ENCODE data around the gene TIAM1.

TIAM1 gene

GRCh38 chr21:31141389-31142000, 202.6 kb downstream of the TIAM1 start:
- DNase-seq, result no peak

- no peak for DNase-seq
These were observed 203.4 kb downstream of the TIAM1 start for GRCh38 chr21:31140676-31141075.

- no peak for DNase-seq
These were observed 204.0 kb downstream of the TIAM1 start for GRCh38 chr21:31140025-31140424.

GRCh38 chr21:31137960-31138359, 206.1 kb downstream of the TIAM1 start:
- no peak for DNase-seq

- peak in 12 of 56 donors; percentile 20 to 71 (median 36) for DNase-seq
These were observed 207.2 kb downstream of the TIAM1 start for GRCh38 chr21:31136891-31137290.

- DNase-seq, result peak in 2 of 56 donors; percentile 11 to 19
These were observed 208.4 kb downstream of the TIAM1 start for GRCh38 chr21:31135531-31136184.

GRCh38 chr21:31133243-31133830, 210.7 kb downstream of the TIAM1 start:
- no peak for DNase-seq

- peak in 3 of 56 donors; percentile 18 to 46 (median 23) for DNase-seq
These were observed 211.4 kb downstream of the TIAM1 start for GRCh38 chr21:31132574-31133242.

- no peak for DNase-seq
These were observed 213.2 kb downstream of the TIAM1 start for GRCh38 chr21:31130821-31131220.

- no peak for DNase-seq
These were observed 215.8 kb downstream of the TIAM1 start for GRCh38 chr21:31128234-31128633.

GRCh38 chr21:31124010-31124409, 220.1 kb downstream of the TIAM1 start:
- peak in 2 of 56 donors; percentile 17 to 28 for DNase-seq

- no peak for DNase-seq
These were observed 224.9 kb downstream of the TIAM1 start for GRCh38 chr21:31119199-31119598.

GRCh38 chr21:31117128-31117916, 226.7 kb downstream of the TIAM1 start:
- DNase-seq, result no peak

GRCh38 chr21:31115249-31115648, 228.8 kb downstream of the TIAM1 start:
- DNase-seq, result no peak

- no peak for DNase-seq
These were observed 233.0 kb downstream of the TIAM1 start for GRCh38 chr21:31111093-31111492.

- DNase-seq, result peak in 29 of 56 donors; percentile 10 to 77 (median 32)
These were observed 233.6 kb downstream of the TIAM1 start for GRCh38 chr21:31110430-31110829.

- no peak for DNase-seq
These were observed 236.2 kb downstream of the TIAM1 start for GRCh38 chr21:31107871-31108270.

- DNase-seq, result no peak
These were observed 236.8 kb downstream of the TIAM1 start for GRCh38 chr21:31107176-31107785.

GRCh38 chr21:31103571-31104265, 240.3 kb downstream of the TIAM1 start:
- no peak for DNase-seq

GRCh38 chr21:31103163-31103562, 240.9 kb downstream of the TIAM1 start:
- no peak for DNase-seq
